Lower leg skin (tissue), 4 donors: ENCODE results near the gene PDGFRA. TPM values are rescaled to one million over a fixed set of nuclear protein-coding genes. Genes with fewer than 3 reads are reported as not detected.

Experiments
- DNase-seq, 2 donors: peaks; one replicate each; pipeline ENCODE4 v3.0.0-alpha.2; 2019; ENCODE audit warnings: low spot score in 2 of 2
- H3K4me3 ChIP-seq: fragments of 200-600 bp; sonication (generic); 2 replicates; pipeline ENCODE4 v1.5.1; 2017; ENCODE audit warnings: mild to moderate bottlenecking, low read depth; ENCODE audit not compliant: poor library complexity, severe bottlenecking
- POLR2A ChIP-seq, 2 donors: fragments of 450-650 bp; IDR thresholded peaks; one replicate each; pipeline ENCODE4 v1.6.1; 2016 to 2017; ENCODE audit warnings: antibody characterized with exemption in 2 of 2, mild to moderate bottlenecking in 1 of 2, moderate library complexity in 1 of 2
- WGBS, 2 donors: methylation state at CpG; one replicate each; pipeline ENCODE4 v1.1.5; 2018; 5-methylcytosine and 5-hydroxymethylcytosine counted together
- intact Hi-C: fragments of 100-400 bp; cut with DNase I; formaldehyde crosslinking; loops from one replicate; pipeline ENCODE4 v1.15.0; 2023; ENCODE audit warnings: low total_unique reads
- total RNA-seq, 4 donors: library from RNA; depleted of rRNA; stranded (reverse); fragments of >200 nt; gene quantifications; one replicate each; pipeline ENCODE4 v1.1.0, GENCODE V29; 2016
- TF ChIP-seq, protein P1 (sequence below), 3 donors: fragments of 450-650 bp; IDR thresholded peaks; one replicate each; pipeline ENCODE4 v1.5.1; 2016; ENCODE audit warnings: antibody characterized with exemption in 3 of 3, mild to moderate bottlenecking in 3 of 3, moderate library complexity in 2 of 3

PDGFRA gene
- total RNA-seq, 4 donors from 2014 or later, result 14.9 to 44.4 (median 22.3) TPM

DNA sequence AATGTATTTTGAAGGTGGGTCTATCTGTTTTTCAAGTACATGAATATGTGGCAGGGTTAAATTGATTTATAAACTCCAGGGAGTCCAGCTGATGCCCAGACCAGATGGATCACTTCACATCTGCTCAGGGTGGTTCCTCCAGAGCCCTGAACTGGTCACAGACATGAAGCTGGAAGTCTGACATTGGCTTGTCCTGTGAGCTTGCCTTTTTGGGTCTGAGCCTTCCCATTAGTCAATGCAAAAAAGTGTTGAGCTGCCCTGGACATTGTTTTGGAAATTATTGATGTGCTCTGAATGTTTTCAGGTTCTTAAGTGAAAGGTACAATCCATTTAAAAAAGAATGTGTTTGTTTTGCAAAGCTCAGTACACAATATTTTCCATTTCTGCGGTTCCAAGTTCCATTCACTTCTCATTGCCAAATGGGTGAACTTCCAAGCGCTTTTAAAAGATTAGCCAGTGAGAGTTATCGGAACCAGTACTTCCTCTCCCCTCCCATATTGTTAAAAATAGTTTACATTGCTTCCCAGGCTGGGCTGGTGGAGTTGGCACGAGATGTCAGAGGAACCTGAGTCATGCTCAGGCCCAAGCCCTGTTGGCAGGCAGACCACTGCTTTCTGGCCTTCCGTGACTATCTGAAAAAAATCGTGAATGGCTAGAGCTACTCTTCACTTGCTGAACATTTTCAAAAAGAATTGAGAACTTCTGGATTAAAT lies 52.1 kb downstream of the PDGFRA start:
- intact Hi-C loops, result no loop called here
- H3K4me3 ChIP-seq, result no peak overlapping the region
- WGBS, 2 donors, result 3 to 6% methylated on average over 6 of the region's 6 CpGs
- DNase-seq, result peak; percentile 79 to 94
- TF ChIP-seq, protein P1, sequence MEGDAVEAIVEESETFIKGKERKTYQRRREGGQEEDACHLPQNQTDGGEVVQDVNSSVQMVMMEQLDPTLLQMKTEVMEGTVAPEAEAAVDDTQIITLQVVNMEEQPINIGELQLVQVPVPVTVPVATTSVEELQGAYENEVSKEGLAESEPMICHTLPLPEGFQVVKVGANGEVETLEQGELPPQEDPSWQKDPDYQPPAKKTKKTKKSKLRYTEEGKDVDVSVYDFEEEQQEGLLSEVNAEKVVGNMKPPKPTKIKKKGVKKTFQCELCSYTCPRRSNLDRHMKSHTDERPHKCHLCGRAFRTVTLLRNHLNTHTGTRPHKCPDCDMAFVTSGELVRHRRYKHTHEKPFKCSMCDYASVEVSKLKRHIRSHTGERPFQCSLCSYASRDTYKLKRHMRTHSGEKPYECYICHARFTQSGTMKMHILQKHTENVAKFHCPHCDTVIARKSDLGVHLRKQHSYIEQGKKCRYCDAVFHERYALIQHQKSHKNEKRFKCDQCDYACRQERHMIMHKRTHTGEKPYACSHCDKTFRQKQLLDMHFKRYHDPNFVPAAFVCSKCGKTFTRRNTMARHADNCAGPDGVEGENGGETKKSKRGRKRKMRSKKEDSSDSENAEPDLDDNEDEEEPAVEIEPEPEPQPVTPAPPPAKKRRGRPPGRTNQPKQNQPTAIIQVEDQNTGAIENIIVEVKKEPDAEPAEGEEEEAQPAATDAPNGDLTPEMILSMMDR (IDR thresholded peaks at IDR 0.05), result no peak
- TF ChIP-seq POLR2A (IDR thresholded peaks at IDR 0.05), result no peak

DNA sequence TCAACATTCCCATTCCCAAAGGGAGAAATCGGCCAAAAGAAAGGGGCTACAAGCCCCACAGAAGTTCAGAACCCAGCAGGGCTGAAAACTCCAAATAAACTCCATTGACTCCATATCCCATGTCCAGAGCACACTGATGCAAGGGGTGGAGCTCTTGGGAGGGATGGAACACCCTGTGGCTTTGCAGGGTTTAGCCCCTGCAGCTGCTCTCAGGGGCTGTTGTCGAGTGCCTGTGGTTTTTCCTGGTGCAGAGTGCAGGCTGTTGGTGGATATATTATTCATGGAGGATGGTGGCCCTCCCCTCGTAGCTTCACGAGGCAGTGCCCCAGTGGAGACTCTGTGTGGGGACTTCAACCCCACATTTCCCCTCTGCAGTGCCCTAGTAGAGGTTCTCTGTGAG lies 53.7 kb downstream of the PDGFRA start:
- H3K4me3 ChIP-seq, result no peak overlapping the region
- intact Hi-C loops, result no loop called here
- WGBS, 2 donors, result 90 to 93% methylated on average over 4 of the region's 4 CpGs
- TF ChIP-seq, protein P1 (IDR thresholded peaks at IDR 0.05), result no peak
- no peak for TF ChIP-seq POLR2A (IDR thresholded peaks at IDR 0.05)
- no peak for DNase-seq

DNA sequence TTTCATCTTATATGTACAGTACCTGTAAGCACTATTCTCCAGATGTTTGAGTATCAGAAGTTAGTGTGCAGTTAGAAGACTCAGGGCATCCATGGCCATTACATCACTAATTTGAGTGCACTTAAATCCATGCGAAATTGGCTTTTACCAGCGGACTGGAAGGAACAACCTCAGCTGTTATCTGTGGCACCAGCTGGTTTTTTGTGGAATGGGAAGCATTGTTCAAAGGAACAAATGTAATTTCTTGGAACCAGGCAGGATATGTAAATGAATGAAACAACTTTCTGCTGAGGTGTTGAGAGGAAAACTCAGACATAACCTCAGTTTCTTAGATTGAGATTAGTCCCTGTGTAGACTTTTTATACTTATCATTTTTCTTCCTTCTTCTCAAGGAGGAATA lies 60.2 kb downstream of the PDGFRA start:
- no peak overlapping the region for H3K4me3 ChIP-seq
- TF ChIP-seq, protein P1 (IDR thresholded peaks at IDR 0.05), result no peak
- TF ChIP-seq POLR2A (IDR thresholded peaks at IDR 0.05), result no peak
- intact Hi-C loops, result no loop called here
- WGBS, 2 donors, result 87 to 92% methylated on average over 2 of the region's 2 CpGs
- DNase-seq, result no peak

DNA sequence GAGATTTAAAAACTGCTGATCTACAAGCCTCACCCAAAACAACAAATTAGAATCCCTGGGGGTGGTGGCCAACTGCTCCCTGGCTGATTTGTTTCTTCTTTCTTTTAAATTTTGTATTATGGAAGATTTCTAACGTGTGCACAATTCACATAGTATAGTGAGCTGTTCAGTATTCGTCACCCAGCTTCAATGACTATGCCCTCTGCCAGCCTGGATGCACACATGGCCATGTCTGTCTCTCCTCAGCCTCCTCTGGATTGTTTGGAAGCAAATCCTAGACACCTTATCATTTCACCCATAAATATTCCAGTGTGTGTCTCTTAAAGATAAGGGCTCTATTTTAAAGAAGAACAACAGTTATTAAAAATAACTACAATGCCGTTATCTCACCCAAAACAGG lies 61.9 kb downstream of the PDGFRA start:
- TF ChIP-seq, protein P1 (IDR thresholded peaks at IDR 0.05), result no peak
- TF ChIP-seq POLR2A (IDR thresholded peaks at IDR 0.05), result no peak
- WGBS, 2 donors, result 93% methylated on average over 3 of the region's 3 CpGs
- DNase-seq, result no peak
- no peak overlapping the region for H3K4me3 ChIP-seq
- intact Hi-C loops, result no loop called here

DNA sequence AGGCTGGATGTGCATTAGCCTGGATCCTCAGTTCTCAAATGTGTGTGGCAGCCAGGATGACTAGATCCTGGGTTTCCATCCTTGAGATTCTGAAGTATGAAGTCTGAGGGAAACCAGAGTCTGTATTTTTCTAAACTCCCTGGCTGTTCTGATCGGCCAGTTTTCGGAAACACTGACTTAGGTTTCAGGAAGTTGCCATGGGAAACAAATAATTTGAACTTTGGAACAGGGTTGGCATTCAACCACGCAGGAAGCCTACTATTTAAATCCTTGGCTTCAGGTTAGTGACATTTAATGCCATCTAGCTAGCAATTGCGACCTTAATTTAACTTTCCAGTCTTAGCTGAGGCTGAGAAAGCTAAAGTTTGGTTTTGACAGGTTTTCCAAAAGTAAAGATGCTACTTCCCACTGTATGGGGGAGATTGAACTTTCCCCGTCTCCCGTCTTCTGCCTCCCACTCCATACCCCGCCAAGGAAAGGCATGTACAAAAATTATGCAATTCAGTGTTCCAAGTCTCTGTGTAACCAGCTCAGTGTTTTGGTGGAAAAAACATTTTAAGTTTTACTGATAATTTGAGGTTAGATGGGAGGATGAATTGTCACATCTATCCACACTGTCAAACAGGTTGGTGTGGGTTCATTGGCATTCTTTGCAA lies 67.6 kb downstream of the PDGFRA start:
- no peak overlapping the region for H3K4me3 ChIP-seq
- intact Hi-C loops, result no loop called here
- DNase-seq, result no peak
- TF ChIP-seq POLR2A (IDR thresholded peaks at IDR 0.05), result no peak
- TF ChIP-seq, protein P1 (IDR thresholded peaks at IDR 0.05), result no peak
- WGBS, 2 donors, result 70 to 72% methylated on average over 7 of the region's 7 CpGs
